Stimulated activated CD8-positive, alpha-beta memory T cell treated with anti-CD3 and anti-CD28 coated beads, Interleukin-7, amount 100 ng/mL, for 1 hour (primary cell): ENCODE results near the gene MBD5.
A peak's percentile ranks its signal among the peaks of the same experiment; 100 is the strongest.
"Not testable (repeated sequence)": the region's sequence is repeated elsewhere in the genome, so short reads cannot be mapped to it uniquely, and the experiment has no call there.

Source experiments
- DNase-seq, 2 donors: peaks; one replicate each; pipeline ENCODE4 v3.0.0-alpha.2; 2020; ENCODE audit warnings: low read depth in 2 of 2

The MBD5 gene

GRCh38 chr2:148021059-148021861 is at the start of gene MBD5:
TSS of gene MBD5 (plus strand) at chr2:148021091.
- peak; percentile 20 for DNase-seq

DNA sequence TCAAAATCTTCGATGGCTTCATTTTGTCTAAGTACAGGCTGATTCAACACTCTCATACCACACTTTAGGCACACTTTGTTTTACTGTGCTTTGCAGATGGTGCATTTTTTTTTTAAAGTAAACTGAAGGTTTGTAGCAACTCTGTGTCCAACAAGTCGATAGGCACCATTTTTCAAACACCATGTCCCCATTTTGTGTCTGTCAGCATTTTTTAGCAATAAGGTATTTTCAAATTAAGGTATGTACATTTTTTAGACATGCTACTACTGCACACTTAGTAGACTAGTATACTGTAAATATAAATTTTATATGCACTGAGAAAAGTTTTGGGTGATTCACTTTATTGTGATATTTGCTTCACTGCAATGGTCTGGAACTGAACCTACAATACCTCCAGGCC is 44.8 kb upstream of the MBD5 start:
- DNase-seq: no peak

DNA sequence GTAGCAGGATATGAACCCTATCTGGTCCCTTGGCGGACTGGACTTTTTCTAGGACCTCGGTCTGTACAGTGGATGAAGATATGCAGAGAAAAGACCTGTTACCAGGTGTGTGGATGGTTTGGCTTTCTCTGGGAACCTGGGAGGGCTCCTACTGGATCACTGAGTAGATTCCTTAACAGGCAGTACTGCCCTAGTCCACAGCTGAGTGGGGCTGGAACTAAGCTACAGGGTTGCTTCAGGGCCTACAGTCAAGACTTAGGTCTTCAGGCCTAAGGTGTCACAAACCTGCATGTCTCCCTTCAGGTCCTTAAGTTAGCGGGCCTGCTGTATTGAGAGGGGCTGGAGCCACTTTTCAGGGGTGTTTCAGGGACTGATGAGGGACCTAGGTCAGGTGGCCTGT is 43.2 kb upstream of the MBD5 start:
- DNase-seq: no peak

DNA sequence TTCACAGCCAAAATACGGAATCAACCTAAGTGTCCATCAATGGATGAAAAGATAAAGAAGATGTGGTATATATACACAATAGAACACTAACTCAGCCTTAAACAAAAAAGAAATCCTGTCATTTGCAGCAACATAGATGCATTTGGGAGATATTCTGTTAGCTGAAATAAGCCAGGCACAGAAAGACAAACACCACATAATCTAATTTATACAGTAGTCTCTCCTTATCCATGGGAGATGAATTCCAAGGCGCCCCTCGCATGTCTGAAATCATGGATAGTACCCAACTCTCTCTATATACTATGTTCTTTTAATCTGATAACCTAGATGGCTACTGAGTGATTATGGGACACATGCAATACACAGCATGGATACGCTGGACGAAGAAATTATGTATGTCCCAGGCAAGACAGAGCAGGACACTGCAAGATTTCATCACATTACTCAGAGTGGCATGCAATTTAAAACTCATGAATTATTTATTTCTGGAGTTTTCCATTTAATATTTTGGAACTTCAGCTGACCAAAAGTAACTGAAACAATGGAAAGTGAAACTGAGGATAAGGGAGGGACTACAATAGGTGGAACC is 39.9 kb upstream of the MBD5 start:
- DNase-seq: no peak

- no peak for DNase-seq
Observed at GRCh38 chr2:147989102-147989501, 31.8 kb upstream of the MBD5 start.

DNA sequence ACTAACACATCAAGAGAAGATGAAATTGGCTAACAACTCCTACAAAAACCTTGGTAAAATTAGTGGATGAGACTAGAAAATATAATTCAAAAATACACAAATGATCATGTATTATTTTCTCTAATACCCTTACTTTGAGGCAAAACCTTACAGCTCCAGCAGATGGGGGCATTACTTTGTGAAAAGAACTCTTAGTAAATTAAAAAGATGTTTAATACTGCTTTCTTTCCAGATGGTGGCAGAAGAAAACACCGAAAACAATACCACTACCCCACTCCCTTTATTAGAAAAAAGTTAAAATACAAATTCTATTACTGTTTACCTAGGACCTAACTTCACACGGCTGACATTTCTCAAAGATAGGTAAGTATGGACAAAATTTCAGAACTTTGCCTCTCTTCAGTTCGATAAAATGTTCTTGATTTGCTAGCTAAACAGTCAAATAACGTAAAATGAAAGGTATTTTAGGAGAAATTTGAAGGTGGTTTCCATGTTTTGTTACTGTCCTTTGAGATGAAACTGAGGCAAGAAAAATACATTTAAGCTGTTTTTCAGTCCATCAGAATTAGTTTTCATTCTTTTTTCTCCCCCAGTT is 31.0 kb upstream of the MBD5 start:
- no peak for DNase-seq

- DNase-seq: not testable (repeated sequence)
Observed at GRCh38 chr2:147994965-147995364, 25.9 kb upstream of the MBD5 start.

GRCh38 chr2:147996828-147997227 is 24.1 kb upstream of the MBD5 start:
- DNase-seq: no peak

DNA sequence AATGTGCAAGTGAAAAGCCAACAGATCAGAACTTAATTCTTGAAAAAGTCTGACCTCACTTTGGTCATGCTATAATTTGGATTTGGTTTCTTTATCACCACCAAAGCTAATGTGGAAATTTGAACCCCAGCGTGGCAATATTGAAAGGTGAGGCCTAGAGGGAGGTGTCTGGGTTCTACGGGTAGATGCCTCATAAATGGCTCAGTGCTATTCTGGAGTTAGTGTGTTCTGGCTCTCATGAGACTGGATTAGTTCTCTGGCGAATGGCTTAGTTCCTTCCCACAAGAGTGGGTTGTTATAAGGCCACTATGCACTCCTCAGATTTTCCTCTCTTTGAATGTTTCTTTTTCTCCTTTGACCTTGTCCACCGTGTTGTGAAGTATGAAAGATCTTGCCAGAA is 22.7 kb upstream of the MBD5 start:
- no peak for DNase-seq

GRCh38 chr2:147999126-147999525 is 21.8 kb upstream of the MBD5 start:
- no peak for DNase-seq

GRCh38 chr2:148000095-148000494 is 20.8 kb upstream of the MBD5 start:
- DNase-seq: no peak

DNA sequence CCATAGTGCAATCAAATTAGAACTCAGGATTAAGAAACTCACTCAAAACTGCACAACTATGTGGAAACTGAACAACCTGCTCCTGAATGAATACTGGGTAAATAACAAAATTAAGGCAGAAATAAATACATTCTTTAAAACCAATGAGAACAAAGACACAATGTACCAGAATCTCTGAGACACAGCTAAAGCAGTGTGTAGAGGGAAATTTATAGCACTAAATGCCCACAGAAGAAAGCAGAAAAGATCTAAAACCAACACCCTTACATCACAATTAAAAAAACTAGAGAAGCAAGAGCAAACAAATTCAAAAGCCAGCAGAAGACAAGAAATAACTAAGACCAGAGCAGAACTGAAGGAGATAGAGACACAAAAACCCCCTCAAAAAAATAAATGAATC is 18.5 kb upstream of the MBD5 start:
- not testable (repeated sequence) for DNase-seq

GRCh38 chr2:148006249-148007007 is 14.5 kb upstream of the MBD5 start:
- no peak for DNase-seq

- no peak for DNase-seq
Observed at GRCh38 chr2:148007219-148007900, 13.5 kb upstream of the MBD5 start.

DNA sequence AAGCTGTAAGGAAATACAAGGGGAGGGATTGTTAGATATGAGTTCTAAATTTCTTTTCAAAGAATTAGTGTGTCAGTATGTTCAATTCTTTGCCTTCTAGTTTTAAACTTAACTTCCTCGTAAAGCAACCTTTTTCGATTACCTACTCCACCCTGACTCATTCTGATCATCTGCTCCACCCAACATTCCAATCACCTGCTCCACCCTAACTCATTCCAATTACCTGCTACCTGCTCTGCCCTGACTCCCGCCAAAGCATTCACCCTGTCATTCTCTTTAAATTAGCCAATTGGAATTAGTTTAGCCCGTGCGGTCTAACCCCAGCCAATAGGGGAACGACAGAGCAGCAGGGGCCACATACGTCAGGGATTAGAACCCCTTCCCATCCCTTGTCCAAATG is 12.5 kb upstream of the MBD5 start:
- not testable (repeated sequence) for DNase-seq

DNA sequence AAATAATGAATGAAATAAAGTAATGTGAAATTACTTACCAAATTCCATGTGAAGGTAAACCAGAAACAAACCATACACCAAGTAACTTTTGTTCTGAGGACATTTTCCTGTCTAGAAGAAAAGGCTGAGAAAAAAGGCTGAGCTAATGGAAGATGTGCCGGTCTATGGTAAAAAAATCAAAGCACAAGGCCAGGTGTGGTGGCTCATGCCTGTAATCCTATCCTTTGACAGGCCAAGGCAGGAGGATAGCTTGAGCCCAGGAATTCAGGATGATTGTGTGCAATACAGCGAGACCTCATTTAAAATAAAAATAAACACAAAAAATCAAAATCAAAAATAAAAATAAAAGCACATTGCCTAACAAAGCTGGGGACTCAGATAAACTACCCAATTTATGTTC is 7.0 kb upstream of the MBD5 start:
- DNase-seq: no peak

GRCh38 chr2:148014616-148015015 is 6.3 kb upstream of the MBD5 start:
- no peak for DNase-seq

GRCh38 chr2:148020111-148021058 is 506 bp upstream of the MBD5 start, which contains the start of gene ORC4:
TSS of gene ORC4 (minus strand) at chr2:148020737. CDS start at chr2:147975958, 44,779 bp downstream.
- DNase-seq: peak; percentile 91 to 94

- no peak for DNase-seq
Observed at GRCh38 chr2:148021886-148022285, 995 bp downstream of the MBD5 start.

- no peak for DNase-seq
Observed at GRCh38 chr2:148022351-148022750, 1.5 kb downstream of the MBD5 start.

DNA sequence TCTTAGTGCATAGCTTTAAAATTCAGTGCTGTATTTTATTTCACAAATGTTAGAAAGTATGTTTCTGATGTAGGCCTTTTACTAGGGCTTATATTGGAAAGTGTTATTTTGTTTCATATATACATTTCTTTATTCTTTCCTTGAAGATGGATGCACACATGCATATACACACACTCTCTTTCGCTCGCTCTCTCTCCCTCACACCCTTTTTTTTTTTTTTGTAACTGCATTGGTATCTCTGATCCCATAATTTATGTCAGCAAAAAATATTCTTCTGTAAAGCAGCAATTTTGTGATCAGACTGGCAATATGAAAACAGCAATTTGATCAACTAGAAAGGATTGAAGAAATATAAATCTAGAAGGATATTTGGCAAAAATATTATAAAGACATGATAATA is 2.0 kb downstream of the MBD5 start:
- DNase-seq: no peak
